ENCODE measurements around the gene HOXA4.

The HOXA4 gene

GRCh38 chr7:27088002-27088922 is 42.3 kb downstream of the HOXA4 start:
- TF ChIP-seq, protein P1, sequence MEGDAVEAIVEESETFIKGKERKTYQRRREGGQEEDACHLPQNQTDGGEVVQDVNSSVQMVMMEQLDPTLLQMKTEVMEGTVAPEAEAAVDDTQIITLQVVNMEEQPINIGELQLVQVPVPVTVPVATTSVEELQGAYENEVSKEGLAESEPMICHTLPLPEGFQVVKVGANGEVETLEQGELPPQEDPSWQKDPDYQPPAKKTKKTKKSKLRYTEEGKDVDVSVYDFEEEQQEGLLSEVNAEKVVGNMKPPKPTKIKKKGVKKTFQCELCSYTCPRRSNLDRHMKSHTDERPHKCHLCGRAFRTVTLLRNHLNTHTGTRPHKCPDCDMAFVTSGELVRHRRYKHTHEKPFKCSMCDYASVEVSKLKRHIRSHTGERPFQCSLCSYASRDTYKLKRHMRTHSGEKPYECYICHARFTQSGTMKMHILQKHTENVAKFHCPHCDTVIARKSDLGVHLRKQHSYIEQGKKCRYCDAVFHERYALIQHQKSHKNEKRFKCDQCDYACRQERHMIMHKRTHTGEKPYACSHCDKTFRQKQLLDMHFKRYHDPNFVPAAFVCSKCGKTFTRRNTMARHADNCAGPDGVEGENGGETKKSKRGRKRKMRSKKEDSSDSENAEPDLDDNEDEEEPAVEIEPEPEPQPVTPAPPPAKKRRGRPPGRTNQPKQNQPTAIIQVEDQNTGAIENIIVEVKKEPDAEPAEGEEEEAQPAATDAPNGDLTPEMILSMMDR (IDR thresholded peaks at IDR 0.05; ENCODE audit: insufficient read depth, low read depth, low read length, missing control alignments), result no peak
- DNase-seq (ENCODE audit: low read depth), result no peak
- no peak overlapping the region for H3K4me3 ChIP-seq (ENCODE audit: low read depth, low read length)

GRCh38 chr7:27083646-27084045 is 46.9 kb downstream of the HOXA4 start:
- H3K4me3 ChIP-seq (ENCODE audit: low read depth, low read length), result no peak overlapping the region
- DNase-seq (ENCODE audit: low read depth), result peak; percentile 32
- TF ChIP-seq, protein P1 (IDR thresholded peaks at IDR 0.05; ENCODE audit: insufficient read depth, low read depth, low read length, missing control alignments), result no peak

DNA sequence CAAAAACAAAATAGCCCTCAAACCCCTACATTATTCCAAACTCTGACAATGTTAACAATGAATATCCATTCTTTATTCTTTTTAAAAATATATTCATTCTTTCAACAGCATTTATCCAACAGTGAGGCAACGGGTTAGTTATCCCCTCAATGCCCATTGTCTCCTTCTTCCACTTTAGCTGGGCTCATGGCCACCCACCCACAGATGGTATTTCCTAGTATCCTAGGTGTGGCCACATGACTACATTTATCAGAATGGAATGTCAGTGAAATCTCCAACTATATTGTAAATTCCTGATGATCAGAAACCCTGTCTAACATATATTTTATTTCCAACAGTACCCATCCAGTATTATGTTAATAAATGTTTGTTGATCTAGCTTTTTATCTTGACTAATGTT is 48.4 kb downstream of the HOXA4 start:
- DNase-seq (ENCODE audit: low read depth), result no peak
- no peak overlapping the region for H3K4me3 ChIP-seq (ENCODE audit: low read depth, low read length)
- TF ChIP-seq, protein P1 (IDR thresholded peaks at IDR 0.05; ENCODE audit: insufficient read depth, low read depth, low read length, missing control alignments), result no peak

GRCh38 chr7:27080844-27081436 is 49.6 kb downstream of the HOXA4 start:
- TF ChIP-seq, protein P1 (IDR thresholded peaks at IDR 0.05; ENCODE audit: insufficient read depth, low read depth, low read length, missing control alignments), result no peak
- DNase-seq (ENCODE audit: low read depth), result no peak
- H3K4me3 ChIP-seq (ENCODE audit: low read depth, low read length), result no peak overlapping the region

DNA sequence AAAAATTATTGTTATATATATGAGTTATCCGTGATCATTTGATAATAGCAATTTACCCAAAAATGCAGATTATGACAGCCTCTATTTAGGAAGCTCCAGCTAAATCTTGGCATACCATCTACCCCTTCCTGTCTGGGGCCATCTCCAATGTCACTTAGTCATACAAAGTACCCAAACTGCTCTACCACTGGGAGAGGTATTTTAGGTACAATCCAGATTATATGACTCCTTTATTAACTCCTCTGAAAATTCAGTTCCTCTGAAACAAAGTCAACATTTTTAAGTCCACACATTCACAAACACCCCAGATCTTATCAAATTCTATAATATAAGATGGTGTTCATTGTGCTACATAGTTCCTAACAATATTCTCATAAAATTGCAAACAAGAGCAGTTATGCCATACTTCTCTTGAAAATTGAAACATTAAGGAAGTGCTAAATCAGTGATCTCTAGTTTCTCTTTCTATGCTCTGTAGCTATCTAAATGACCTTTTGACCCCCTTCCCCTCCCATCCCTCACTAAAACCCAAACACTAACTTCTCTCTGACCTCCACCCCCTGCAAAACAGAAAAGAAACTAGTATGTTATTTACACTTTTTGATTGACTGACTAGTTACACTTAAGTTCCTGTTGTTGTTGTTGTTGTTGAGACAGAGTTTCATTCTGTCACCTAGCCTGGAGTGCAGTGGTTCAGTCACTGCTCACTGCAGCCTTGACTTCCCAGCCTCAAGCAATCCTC is 51.2 kb downstream of the HOXA4 start:
- TF ChIP-seq, protein P1 (IDR thresholded peaks at IDR 0.05; ENCODE audit: insufficient read depth, low read depth, low read length, missing control alignments), result no peak
- DNase-seq (ENCODE audit: low read depth), result peak; percentile 43
- H3K4me3 ChIP-seq (ENCODE audit: low read depth, low read length), result no peak overlapping the region

DNA sequence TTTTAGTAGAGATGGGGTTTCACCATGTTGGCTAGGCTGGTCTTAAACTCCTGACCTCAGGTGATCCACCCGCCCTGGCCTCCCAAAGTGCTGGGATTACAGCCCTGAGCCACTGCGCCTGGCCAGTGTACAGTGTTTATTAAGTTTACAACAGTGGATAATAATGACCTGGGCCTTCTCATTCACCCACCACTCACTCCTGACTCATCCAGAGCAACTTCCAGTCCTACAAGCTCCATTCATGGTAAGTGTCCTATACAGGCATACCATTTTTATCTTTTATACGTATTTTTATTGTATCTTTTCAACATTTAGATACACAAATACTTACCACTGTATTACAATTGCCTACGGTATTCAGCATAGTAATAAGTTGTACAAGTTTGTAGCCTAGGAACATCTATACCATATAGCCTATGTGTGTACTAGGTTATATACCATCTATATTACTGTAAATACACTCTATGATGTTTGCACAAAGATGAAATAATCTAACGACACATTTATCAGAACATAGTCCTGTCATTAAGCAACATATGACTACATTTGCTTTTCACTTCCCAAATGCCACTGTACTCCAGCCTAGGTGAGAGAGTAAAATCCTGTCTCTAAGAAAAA is 51.8 kb downstream of the HOXA4 start:
- TF ChIP-seq, protein P1 (IDR thresholded peaks at IDR 0.05; ENCODE audit: insufficient read depth, low read depth, low read length, missing control alignments), result no peak
- DNase-seq (ENCODE audit: low read depth), result no peak
- no peak overlapping the region for H3K4me3 ChIP-seq (ENCODE audit: low read depth, low read length)

Measured in GM12865 (cell line).